Upper lobe of left lung (tissue), 4 donors: ENCODE measurements around the gene FHIT.

Source experiments
- CTCF ChIP-seq, 6 experiments: fragments of 450-650 bp in 4 of 6; fragments of 200-600 bp in 2 of 6; sonication (generic) in 2 of 6; IDR thresholded peaks; one replicate each; pipeline ENCODE4 v1.5.1; 2016 to 2019; ENCODE audit warnings: antibody characterized with exemption in 6 of 6
- EP300 ChIP-seq, 4 donors: sonication (generic); formaldehyde crosslinking; IDR thresholded peaks; one replicate each; pipeline ENCODE4 v1.5.1; 2017; ENCODE audit warnings: antibody characterized with exemption in 4 of 4, control low read depth in 2 of 4
- POLR2A ChIP-seq, 4 donors: fragments of 450-650 bp; IDR thresholded peaks; one replicate each; pipeline ENCODE4 v1.5.1; 2016 to 2017; ENCODE audit warnings: antibody characterized with exemption in 4 of 4, mild to moderate bottlenecking in 2 of 4
- POLR2AphosphoS5 ChIP-seq, 2 donors: sonication (generic); formaldehyde crosslinking; IDR thresholded peaks; one replicate each; pipeline ENCODE4 v1.5.1; 2017; ENCODE audit warnings: antibody characterized with exemption in 2 of 2

- TF ChIP-seq CTCF (IDR thresholded peaks at IDR 0.05): no peak
- TF ChIP-seq POLR2A (IDR thresholded peaks at IDR 0.05): no peak
- no peak for TF ChIP-seq EP300 (IDR thresholded peaks at IDR 0.05)
- TF ChIP-seq POLR2AphosphoS5 (IDR thresholded peaks at IDR 0.05): no peak
These were observed 837.2 kb downstream of the FHIT start for GRCh38 chr3:60414011-60414410.
